Measurements from ENCODE around the gene DHDDS.

DHDDS gene

GRCh38 chr1:26418865-26419349 is 13.2 kb upstream of the DHDDS start:
- DNase-seq, result no peak

- no peak for DNase-seq
These were observed 12.6 kb upstream of the DHDDS start for GRCh38 chr1:26419494-26419893.

GRCh38 chr1:26429721-26430120 is 2.4 kb upstream of the DHDDS start:
- DNase-seq, result no peak

GRCh38 chr1:26432793-26433192 is 672 bp downstream of the DHDDS start:
- DNase-seq, result no peak

GRCh38 chr1:26434161-26434752 is 2.1 kb downstream of the DHDDS start:
- no peak for DNase-seq

- DNase-seq, result no peak
These were observed 5.9 kb downstream of the DHDDS start for GRCh38 chr1:26438041-26438440.

GRCh38 chr1:26440259-26440658 is 8.1 kb downstream of the DHDDS start:
- DNase-seq, result no peak

- DNase-seq, result no peak
These were observed 17.7 kb downstream of the DHDDS start for GRCh38 chr1:26449868-26450267.

GRCh38 chr1:26450908-26451307 is 18.8 kb downstream of the DHDDS start:
- DNase-seq, result no peak

GRCh38 chr1:26452459-26453183 is 20.5 kb downstream of the DHDDS start:
- no peak for DNase-seq

GRCh38 chr1:26459148-26459547 is 27.0 kb downstream of the DHDDS start:
- no peak for DNase-seq

- no peak for DNase-seq
These were observed 27.5 kb downstream of the DHDDS start for GRCh38 chr1:26459573-26460031.

GRCh38 chr1:26468911-26469310 is 36.8 kb downstream of the DHDDS start:
- no peak for DNase-seq

- no peak for DNase-seq
These were observed 37.4 kb downstream of the DHDDS start for GRCh38 chr1:26469558-26469957.

GRCh38 chr1:26470878-26471497 is 38.9 kb downstream of the DHDDS start:
- no peak for DNase-seq

- peak; percentile 50 for DNase-seq
These were observed 39.6 kb downstream of the DHDDS start for GRCh38 chr1:26471498-26472319.

GRCh38 chr1:26472320-26472900 is 40.3 kb downstream of the DHDDS start, which contains the start of gene HMGN2:
HMGN2 (plus strand) TSS chr1:26472440; CDS start chr1:26472613, 173 bp downstream.
- peak; percentile 93 for DNase-seq

GRCh38 chr1:26472901-26473845 is 41.1 kb downstream of the DHDDS start:
- peak; percentile 98 for DNase-seq

GRCh38 chr1:26474818-26475217 is 42.7 kb downstream of the DHDDS start:
- no peak for DNase-seq

GRCh38 chr1:26475989-26476388 is 43.9 kb downstream of the DHDDS start:
- DNase-seq, result no peak

GRCh38 chr1:26476958-26477357 is 44.8 kb downstream of the DHDDS start:
- DNase-seq, result no peak
